HEK293T (cell line): ENCODE measurements around the gene ST8SIA6.

ENCODE experiments used
- FOXA1 ChIP-seq: fragments of 450-650 bp; IDR thresholded peaks from 2 replicates; pipeline ENCODE4 v1.6.1; 2016; ENCODE audit warnings: mild to moderate bottlenecking
- FOXK2 ChIP-seq: fragments of 450-650 bp; IDR thresholded peaks from 2 replicates; pipeline ENCODE4 v1.6.1; 2016; ENCODE audit warnings: mild to moderate bottlenecking
- SP1 ChIP-seq: fragments of 450-650 bp; IDR thresholded peaks from 2 replicates; pipeline ENCODE4 v1.6.1; 2017
- SUZ12 ChIP-seq: fragments of 450-650 bp; IDR thresholded peaks from 2 replicates; pipeline ENCODE4 v1.6.1; 2016; ENCODE audit warnings: mild to moderate bottlenecking
- ZNF384 ChIP-seq: fragments of 450-650 bp; IDR thresholded peaks from 2 replicates; pipeline ENCODE4 v1.6.1; 2016

- no peak for TF ChIP-seq FOXA1
- TF ChIP-seq SUZ12, result no peak
- no peak for TF ChIP-seq FOXK2
- no peak for TF ChIP-seq SP1
- TF ChIP-seq ZNF384, result no peak
Observed at GRCh38 chr10:17272648-17273047, 181.7 kb downstream of the ST8SIA6 start.
